Mucosa of gallbladder (tissue), 1 donor: ENCODE measurements around the gene RAB11FIP4. TPM values are rescaled to one million over a fixed set of nuclear protein-coding genes. Genes with fewer than 3 reads are reported as not detected.
A peak's percentile ranks its signal among the peaks of the same experiment; 100 is the strongest.

ENCODE experiments used
- DNase-seq: peaks from one replicate; pipeline ENCODE4 v3.0.0-alpha.2; 2020; ENCODE audit warnings: low spot score
- total RNA-seq: library from RNA; stranded (reverse); gene quantifications from one replicate; pipeline ENCODE4 v1.2.1, GENCODE V29; 2021
- donor health status: DM: no; HTN: no; CAD: no.

Gene RAB11FIP4
- total RNA-seq, 1 donor from 2014 or later: 37.6 TPM

DNA sequence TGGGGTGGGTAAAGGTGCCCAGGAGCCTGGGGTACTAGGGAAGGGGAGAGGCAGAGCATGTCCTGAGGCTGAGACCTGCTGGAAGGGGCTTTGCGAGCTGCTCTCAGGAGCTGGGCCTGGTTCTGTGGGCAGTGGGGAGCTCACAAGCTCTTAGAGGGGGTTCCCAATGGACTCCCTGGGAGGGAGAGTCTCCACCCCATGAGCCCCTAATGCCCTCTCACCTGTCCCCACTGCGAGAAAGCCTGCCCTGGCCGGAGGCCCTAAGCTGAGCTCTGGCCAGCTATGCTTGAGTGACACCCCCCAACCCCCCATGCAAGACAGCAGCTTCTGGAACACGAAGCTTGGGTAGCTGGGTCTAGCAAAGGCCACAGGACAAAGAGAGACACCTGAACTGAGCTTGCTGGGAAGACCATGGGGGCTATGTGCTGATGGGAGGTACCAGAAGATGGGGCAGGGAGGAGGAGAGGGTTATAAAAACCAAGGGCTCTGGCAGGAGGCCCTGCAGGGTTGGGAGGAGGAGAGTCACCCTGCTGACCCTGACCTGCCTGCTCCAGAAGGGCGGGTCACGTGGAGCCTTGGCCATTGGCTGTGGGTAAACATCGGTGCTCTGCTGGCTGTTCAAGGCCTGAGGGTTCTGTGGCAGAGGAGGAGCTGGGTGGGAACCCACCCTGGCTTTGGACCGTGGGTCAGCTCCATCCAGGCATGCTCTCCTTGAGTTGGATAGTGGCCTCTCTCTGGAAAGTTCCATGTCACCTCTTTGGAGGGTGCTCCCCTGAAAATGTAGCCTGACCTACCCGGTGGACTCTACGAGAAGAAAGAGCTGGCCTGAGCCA lies 106.7 kb downstream of the RAB11FIP4 start:
- DNase-seq: no peak

DNA sequence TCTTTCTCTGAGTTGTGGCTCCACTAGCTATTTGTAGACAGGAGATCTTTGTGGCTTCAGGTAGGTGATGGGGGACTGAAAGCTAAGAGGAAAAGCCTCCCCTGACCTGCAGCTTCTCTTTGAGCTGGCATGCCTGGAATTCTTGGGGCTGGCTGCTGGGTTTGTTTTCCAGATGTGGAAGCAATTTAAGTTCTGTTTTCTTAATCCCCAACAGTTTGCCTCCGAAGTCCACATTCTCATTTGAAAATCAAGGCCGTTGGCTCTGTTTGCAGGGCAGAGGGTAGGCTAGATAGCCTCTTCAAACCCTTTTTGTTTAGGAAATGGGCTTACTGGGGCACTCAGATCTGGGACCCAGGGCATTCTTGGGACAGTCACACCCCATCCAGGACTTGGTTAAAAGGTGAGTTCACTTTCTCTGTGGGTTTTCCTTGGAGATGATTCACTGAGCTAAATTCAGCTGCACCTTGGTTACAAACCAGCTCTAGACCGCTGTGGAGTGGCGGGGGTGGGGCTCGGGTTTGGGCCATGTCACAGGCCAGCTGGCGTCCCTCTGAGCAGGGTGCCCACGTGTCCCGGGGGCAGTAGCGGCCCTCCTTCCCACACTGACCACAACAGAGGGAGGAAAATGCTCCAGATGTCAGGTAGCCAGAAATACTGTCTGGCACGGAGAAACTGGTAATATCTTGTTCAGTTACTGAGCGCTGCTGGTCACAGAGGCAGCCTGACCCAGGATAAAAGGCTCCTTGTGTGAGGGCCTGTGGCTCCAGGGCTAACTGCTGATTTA lies 108.5 kb downstream of the RAB11FIP4 start:
- DNase-seq: no peak

DNA sequence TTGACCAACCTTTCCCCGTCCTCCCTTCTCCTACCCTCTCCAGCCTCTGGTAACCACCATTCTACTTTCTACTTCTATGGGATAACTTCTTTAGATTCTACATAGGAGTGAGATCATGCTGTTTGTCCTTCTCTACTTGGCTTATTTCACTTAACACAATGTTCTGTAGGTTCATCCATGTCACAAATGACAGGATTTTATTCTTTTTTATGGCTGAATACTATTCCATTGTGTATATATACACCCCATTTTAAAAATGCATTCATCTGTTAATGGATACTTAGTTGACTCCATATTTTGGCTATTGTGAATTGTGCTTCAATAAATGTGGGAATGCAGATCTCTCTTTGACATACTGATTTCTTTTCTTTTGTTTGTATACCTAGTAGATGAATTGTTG lies 115.0 kb downstream of the RAB11FIP4 start:
- DNase-seq: no peak

DNA sequence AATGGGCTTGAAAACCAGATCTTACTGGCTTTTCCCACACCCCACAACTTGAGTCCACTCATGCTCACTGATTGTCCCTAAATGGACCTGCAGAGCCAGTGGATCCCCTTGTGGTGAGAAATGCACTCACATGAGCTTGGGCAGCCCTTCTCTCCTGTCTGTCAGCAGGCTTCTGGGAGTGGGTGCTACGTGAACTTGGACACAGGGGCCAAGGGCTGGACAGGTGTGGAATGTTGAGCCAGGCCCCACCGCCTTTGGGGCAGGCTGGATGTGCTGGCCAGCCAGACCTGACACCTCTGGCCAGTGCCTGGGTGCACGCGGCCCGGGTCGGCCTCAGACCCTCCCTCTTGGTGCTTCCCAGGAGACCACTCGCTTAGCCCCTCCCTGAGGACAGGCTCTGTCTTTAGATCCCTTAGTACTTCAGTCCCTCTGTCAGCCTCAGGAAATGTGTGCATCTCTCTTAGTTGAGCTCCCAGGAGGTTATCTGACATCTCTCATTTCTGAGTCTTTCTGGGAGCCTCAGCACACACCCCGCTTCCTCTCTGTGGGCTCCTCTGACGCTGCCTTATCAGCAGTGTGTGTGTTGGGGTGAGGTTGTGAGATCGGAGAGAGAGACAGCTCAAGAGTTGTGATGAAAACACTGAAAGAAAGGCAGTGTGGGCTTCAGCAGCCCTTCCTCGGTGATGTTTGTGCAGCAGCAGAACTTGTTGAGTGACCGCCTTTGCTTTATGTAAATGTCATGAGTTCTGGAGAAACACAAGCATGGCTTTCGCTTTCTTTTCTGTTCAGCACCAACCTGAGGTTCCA lies 117.0 kb downstream of the RAB11FIP4 start:
- peak; percentile 37 for DNase-seq

DNA sequence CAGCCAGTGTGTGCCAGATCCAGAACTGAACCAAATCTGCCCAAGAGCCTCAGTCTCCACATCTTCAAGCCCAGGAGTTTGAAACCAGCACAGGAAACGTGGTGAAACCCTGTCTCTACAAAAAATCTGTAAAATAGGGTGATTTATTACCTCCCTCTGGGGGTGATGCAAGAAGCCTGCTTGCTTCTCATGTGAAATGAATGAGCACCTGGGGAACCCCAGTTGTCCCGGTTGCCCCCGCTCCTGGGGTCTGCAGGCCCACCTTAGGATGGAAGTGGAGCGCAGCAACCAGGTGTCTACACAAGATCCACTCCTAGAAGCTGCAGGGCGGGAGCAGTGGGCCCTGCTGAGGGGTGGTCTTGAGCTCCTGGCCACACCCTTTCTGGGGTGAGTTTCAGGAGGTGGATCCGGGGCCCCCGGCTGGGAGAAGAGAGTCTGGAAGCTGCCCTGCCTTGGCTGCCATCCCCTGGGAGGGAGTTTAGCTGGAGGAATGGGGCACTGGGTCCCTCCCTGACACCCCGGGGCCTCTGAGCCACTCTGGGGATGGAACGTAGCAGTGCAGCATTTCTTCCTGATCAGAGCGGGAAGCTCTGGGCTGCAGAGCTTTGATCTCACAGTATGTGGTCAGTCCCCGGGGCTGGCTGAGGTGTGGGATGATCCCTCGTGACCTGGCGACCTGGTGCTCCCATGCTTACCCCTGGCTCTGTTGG lies 117.8 kb downstream of the RAB11FIP4 start:
- DNase-seq: no peak

DNA sequence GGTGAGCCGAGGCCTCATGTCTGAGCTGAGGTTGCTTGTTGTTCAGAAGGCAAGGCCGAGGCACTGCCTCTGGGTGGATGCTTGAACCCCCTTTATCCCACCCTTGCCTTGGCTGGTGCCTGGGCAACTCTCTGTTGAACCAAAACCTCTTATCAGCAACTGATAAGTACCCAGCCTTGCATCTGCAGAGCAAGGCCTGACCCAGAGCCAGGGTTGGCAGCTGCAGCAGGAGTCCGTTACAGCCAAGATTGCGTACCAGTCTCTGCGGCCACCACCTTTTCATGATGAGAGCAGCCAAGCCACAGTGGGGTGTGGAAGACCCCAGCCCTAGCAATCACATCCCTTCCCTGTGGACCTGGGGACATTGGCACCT lies 118.3 kb downstream of the RAB11FIP4 start:
- no peak for DNase-seq

DNA sequence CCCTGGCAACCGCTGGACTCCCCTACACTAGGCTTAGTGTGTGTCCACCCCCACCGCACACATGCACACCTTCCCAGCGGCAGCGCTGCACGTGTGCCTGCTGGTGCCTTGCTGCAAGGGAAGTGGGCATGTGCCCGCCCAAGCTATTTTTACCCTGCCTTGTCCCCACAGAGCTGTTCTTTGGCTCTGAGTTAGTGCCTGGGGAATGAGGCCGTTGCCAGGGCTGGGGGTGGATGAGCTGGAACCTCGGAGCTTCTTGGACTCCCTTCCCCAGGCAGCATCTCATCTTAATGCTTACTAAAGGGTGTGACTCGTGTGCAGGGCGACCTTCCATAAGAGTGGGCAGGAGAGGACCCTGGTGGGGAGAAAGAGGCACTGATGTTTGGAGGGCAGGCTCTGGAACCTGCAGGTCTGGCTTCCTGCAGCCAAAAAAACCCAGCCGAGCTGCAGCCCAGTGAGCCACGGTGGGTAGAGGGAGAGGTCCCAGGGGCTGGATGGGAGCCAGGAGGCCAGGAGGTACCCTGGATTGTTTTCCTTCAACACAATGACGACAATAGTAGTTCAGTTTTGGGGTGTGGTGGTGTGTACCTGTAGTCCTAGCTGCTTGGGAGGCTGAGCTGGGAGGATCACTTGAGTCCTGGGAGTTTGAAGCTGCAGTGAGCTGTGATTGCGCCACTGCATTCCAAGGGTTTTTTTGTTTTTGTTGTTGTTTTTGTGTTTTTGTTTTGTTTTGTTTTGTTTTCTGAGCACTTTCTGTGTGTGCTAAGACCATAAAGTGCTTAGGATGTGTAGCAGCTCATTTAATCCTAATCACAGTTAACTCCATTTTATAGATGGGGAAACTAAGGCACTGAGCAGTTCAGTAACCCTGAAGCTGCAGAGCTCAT lies 119.1 kb downstream of the RAB11FIP4 start:
- no peak for DNase-seq

DNA sequence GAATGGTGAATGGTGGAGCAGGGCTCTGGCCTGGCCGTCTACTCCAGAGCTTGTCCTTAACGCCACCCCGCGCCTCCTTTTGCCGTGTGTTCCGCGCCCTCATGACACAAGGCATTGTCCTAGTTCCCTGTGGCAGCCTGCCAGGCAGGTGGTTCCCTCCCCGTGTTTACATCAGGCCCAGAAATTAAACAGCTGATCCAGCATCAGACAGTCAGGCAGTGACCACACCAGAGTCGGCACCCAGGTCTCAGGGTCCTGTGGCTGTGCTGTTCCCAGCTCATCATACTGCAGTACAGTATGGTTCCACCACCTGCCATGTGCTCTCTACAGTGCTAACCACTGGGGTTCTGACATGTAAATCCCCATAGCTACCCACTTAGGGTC lies 119.7 kb downstream of the RAB11FIP4 start:
- DNase-seq: peak; percentile 85

DNA sequence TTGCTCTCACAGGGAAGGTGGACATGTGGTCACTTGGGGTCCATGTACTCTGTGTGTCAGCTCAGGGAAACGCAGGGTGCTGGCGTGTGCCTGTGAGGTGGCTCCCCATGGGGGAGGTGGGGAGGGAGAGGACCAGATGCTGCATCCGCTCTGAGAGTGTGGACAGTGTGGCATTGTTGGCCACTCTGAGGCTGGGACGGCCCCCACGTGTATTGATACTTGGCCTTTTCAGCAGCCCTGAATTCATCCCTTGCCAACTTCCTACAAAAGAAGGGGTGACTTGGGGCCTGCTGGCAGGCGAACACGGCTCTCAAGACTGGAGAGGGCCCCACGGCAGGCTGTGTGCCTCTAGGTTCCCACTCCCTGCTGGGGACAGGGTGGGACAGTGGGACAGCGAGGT lies 120.1 kb downstream of the RAB11FIP4 start:
- no peak for DNase-seq

DNA sequence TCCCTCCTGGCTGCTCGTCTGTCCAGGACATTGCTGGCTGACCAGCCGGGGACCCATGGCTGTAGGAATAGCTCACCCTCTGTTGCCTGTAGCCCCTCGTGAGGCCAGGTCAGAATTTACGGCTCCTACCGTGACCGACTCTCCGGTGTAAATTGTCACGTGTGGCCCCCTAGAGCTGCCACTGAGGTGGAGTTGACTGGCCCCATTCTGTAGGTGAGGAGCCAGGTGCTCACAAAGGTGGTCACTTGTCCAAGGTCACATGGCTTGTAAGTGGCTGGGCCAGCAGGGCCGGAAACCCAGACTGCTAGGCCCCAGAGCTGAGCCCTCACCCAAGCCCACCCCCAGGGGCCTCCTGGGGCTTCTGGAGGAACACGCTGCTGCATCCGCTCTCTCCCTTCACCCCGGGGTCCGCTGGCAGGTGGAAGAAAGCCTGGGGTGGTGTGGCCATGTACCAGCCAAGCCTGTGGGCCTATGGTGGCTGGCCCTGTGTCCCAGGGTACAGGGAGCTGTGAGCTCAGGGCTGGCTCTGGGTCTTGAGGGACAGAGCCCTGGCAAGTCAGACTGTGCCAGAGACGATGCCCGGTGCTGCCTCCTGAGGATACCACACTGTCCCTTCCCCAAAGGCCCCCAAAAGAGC lies 120.7 kb downstream of the RAB11FIP4 start:
- DNase-seq: no peak

DNA sequence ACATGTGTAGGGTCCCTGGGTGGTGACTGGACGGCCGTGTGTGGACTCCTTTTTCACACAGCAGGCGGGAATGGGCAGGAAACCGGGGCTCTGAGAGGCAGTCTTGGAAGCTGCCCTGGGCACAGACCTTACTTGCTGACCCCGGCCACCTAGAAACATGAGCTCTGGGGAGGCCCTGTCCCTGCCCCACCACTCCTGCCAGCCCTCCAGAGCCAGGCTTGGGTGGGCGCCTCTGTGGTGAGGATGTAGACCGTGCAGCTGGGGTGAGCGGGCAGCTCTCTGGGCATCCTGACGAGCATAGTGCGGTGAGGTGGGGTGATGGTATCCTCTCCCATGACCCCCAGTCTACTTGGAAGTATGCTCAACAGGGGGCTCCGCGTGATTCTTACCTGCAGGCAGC lies 121.3 kb downstream of the RAB11FIP4 start:
- DNase-seq: no peak

DNA sequence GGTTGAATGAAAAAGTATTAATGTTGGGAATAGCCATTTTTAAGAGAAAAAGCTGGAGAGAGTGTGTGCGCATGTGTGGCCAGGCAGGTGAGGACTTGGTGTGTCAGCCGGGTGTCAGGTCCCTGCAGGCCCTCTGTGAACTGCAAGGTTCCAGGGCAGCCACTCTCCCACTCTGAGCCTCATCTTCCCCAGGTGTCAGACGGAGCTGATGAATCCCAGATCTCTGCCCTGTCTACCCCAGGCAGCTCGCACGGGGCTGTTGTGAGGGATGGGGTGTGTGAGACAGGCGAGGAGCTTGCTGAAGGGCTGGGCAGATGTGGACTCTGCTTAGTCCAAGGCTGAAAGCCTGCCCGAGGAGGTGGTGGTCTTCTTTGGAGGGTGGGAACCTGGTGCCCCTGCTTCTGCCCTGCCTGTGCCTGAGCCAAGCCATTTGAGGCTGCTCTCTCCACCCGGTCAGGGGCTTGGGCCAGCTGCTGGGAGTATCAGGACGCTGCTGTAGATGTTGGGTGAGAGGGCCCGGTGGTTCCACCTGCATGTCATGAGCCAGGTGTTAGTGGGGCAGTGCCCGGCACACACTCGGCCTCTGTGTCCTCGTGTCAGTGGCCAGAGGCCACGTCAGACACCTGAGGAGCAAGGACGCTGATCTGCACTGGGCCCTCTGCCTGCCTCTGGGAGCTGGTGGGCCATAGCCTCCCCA lies 122.4 kb downstream of the RAB11FIP4 start:
- no peak for DNase-seq

DNA sequence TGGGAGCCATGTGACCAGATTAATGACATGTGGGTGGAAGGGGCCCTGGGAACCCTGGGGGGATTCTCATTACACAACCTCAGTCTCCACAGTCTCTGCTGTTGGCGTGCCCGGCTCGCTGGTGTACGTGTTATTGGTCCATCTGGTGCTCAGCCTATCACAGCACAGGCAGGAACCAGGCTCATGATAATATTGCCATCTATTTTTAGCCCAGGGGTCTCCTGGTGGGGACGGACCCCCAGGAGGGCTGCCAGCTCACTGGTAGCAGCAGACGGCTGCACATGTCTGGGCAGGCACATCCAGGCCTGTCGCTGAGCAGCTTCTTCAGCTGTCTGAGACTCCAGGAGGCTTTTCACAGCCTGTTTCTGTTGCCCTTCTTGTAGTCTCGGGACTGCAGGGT lies 123.8 kb downstream of the RAB11FIP4 start:
- DNase-seq: no peak

DNA sequence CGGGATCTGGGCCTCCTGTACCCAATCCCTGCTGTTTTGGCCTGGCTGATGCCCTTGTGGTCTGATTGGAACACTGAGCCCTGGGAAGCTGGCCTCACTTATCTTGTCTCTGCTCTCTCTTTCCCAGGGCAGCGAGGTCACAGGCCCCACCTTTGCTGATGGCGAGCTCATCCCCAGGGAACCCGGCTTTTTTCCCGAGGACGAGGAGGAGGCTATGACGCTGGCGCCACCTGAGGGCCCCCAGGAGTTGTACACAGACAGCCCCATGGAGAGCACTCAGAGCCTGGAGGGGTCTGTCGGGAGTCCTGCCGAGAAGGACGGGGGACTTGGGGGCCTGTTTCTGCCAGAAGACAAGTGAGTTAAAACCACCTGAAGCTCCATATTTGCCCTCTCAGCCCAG lies 126.0 kb downstream of the RAB11FIP4 start:
- DNase-seq: no peak

DNA sequence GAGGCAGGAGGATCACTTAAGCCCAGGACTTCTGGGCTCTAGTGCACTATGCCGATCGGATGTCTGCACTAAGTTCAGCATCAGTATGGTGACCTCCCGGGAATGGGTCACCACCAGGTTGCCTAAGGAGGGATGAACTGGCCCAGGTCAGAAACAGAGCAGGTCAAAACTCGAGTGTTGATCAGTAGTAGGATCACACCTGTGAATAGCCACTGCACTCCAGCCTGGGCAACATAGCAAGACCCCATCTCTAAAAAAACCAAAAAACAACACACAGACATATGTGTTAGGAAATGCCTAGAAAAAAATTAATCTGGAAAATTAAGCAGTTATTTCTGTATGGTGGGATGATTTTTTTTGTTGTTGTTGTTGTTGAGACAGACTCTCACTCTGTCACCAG lies 127.0 kb downstream of the RAB11FIP4 start:
- no peak for DNase-seq

DNA sequence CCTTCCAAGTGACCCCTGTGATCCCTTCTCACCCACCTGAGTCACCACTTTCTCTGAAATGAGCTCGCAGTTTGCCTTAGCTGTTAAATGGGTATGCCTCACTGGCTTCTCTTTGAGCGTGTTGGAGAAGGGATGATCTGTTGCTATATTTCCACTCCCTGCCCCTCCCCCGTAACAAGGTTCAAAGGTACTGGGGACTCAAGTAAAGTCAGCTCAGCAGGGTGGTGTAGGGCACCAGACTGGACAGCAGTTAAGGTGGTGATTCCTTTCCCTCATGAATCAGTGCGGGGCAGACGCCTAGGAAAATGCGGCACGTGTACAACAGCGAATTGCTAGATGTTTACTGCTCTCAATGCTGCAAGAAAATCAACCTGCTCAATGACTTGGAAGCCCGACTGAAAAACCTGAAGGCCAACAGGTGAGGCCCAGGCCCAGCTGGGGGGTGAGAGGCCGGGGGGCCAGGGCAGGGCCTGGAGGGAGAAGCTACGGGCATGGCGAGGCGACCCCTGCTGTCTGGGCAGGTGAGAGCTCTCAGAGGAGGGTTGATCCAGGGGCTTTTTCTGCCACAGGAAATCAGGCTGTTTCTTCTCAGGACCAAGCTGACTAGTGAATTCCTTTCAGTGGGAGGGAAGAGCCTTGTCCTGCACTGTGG lies 130.3 kb downstream of the RAB11FIP4 start:
- no peak for DNase-seq

DNA sequence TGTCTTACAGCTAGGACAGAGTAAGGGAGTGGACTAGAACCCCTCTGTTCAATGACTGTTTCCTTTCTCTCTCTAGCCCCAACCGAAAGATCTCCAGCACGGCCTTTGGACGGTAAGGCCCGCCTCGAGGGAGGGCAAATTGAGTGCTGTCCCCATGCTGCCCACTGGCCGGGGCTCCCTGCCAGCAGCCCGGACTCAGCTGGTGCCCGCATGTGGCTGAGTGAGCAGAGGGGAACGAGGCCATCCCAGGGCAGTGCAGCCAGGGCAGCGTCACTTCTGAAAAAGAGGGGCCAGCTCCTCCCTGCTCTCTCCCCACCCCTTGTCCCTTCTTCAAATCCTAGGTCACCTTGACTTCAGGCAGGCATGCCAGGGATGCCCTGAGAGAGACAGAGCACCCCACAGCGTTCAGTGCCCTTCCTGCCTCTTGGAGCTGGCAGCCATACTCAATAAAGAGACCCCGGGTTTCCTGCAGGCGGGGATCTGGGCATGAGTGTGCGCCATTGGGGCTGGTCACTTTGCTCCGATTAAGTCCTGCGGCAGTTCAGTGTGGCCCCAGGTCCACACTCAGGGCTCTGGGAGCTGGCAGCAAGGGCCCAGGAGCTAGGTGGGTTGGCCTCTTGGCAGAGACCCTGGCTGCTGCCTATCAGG lies 130.9 kb downstream of the RAB11FIP4 start:
- DNase-seq: no peak

DNA sequence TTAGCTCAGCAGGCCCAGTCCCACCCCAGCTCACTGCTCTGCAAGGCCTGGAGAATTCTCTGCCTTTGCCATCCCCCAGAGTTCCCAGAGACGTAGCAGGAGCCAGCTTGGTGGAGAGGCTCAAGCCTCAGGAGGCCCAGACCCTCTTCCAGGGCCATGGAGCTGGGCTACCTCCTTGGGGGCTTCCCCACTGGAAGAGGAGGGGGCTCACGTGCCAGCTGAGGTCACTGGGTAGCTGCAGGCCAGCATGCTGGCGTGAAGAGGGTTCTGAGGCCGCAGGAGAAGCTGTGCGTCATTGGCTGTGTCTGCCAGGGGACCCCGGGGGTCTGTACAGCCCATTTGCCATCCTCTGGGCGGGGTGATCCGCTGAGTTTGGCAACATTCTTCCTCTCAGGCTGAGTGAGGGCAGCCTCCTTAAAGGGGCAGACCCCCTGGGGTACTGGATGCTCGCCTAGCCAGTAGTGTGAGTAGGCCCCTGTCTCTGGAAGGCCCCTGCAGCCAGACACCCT lies 131.6 kb downstream of the RAB11FIP4 start:
- DNase-seq: no peak
